Medulla oblongata (tissue), 1 donor: ENCODE results near the gene FCAMR.

Source experiments
- DNase-seq: peaks from one replicate; pipeline ENCODE4 v3.0.0-alpha.2; 2015; ENCODE audit errors: extremely low spot score

Gene FCAMR

DNA sequence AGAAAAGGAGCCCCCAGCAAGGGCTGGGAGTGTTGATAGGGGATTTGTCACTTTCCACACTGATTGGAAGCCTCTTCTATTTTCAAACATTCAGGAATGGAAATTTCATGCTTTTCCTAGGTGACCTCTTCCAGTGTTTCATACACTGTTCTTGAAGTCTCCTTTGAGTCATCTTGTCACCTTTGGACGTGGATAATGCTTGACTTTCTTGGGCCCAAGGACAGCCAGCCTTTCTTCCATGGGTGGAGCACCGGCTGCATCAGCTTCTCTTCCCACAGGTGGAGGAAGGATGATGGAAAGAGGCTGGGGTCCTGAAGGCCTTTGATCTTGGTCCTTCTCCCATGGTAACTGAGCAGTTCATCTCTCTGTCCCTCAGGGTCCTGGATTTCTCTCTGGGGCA, 12.1 kb downstream of the FCAMR start:
- no peak for DNase-seq

DNA sequence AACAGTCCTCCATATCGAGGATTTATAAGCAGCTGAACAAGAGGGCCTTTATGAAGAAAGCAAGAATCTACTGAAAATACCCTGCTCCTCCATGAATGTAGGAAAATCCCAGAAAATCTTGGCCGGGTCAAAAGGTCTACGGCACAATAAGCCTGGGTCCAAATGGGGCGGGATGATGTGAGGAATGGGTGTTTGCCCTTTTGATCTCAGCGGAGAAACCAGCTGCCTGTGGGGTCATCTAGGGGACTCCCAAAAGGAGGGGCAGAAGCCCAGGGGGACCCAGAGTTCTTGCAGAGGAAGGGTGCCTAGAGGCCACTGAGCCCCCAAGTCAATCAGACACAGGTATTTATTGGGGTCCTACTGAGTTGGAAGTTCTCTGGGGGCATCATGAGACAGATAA, 12.6 kb downstream of the FCAMR start:
- DNase-seq = no peak

GRCh38 chr1:206955476-206956451, 14.5 kb downstream of the FCAMR start:
- no peak for DNase-seq

DNA sequence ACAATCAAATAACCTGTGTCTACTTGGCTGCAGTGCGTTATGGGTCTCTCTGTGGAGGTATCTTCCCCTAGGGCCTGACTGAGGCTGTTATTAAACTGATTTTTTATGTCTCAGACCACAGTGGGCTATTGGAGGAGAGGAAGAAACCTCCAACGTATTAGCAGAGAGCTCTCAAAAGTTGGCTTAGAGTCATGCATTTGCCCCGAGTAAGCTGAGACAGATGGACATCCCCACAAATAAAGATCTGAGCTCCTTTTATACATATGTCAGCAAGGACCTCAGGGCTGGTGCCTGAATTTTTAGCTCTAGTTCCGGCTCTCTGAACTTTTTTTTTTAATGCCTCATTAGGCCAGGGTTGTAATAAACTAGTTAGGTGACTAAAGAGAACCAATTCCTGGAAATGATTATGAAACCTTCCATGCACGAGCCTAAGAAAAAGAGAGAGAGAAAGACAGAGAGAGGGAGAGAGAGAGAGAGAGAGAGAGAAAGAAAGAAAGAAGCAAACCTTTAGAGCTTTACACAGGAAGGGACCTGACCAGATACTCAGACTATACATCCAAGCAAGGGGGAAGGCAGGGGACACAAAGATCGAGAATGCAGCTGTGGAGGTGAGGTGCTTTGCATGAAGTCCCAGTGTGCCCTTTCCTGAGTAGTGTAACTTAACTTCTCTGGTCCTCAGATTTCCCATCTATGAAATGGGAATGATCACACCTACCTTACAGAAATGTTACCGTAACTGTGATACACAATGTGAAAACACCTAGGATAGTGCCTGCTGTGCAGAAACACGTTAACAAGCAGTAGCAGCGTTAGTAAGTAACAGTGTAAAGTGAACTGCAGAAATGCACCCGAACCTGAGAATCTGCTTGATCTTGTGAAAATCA, 15.6 kb downstream of the FCAMR start:
- DNase-seq = no peak

DNA sequence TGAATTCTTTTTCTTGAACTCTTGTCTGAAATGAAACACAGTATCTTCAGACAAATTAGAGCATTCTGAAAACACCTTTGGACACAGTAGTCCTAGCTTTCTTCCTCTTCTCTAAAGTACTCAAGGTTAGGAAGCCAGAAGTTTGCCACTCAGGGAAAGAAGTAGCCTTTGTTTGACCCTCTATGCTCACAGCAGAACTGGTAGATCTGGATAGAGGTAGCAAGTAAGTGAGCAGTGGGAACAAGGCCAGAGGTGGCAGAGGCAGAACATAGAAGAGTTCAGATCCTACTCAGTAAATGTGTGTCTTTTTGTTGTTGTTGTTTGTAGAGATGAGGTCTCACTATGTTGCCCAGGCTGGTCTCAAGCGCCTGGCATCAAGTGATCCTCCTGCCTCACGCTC, 16.6 kb downstream of the FCAMR start:
- no peak for DNase-seq

DNA sequence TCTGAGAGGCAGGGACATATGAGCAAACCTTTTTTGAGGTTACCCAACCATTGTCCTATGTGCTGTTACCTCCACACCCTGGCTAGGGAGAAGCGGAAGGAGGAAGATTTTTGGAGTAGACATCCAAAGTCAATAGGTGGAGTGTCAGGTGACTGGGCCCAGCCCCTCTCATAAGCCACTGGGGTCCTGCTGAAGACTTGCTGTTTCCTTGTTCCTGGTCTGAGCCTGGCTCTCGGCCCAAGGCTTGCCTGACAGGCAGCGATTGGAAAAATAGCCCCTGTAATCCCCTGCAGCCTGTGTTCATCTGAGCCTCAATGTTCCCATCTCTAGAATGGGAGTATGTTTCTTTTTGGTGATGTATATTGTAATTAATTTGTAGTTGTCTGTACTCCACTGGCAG, 17.1 kb downstream of the FCAMR start:
- no peak for DNase-seq

DNA sequence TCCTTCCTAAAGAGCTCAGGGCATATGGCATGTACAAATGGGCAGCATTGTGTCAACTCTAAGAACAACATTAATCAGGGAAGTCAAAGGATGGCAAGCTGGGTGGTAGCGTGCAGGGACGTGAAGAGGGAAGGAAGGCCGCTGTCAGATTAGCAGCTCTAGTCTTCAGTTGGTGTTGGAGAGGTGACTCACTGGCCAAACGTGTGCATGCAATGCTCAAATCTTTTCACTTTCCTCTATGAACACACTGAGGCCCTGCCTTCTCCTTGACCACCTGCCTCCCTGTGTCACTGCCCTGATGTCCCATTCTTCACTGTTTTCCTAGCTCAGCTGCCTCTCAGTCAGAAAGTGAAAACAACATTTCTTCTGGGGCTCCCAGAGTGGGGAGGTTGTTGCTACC, 18.1 kb downstream of the FCAMR start:
- no peak for DNase-seq

- DNase-seq = no peak
Measured at GRCh38 chr1:206951318-206952100, 18.8 kb downstream of the FCAMR start.

- DNase-seq = no peak
Measured at GRCh38 chr1:206949641-206950040, 20.6 kb downstream of the FCAMR start.

DNA sequence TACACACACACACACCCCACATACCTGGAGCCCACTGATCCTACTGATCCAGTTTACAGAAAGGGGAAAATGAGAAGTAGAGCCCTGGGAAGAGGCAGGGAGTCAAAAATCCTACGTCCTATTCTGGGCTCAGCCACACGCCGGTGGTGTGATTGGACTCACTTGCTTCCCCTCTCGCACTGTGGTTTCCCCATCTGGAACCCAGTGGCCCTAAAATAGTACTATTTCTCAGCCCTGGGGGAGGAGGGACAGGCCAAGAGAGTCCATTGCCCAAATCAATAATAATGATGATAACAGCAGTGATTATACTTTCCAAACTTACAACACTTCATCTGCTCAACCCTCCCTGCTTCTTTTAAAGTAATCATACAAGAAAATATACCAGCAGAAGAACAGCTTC, 21.1 kb downstream of the FCAMR start:
- DNase-seq = peak; percentile 75

GRCh38 chr1:206947255-206947654, 23.0 kb downstream of the FCAMR start:
- DNase-seq = peak; percentile 42

- no peak for DNase-seq
Measured at GRCh38 chr1:206946261-206946660, 24.0 kb downstream of the FCAMR start, which contains the start of gene PIGR. TSS of gene PIGR (minus strand) at chr1:206946466. CDS start at chr1:206940531, 5,935 bp downstream.

DNA sequence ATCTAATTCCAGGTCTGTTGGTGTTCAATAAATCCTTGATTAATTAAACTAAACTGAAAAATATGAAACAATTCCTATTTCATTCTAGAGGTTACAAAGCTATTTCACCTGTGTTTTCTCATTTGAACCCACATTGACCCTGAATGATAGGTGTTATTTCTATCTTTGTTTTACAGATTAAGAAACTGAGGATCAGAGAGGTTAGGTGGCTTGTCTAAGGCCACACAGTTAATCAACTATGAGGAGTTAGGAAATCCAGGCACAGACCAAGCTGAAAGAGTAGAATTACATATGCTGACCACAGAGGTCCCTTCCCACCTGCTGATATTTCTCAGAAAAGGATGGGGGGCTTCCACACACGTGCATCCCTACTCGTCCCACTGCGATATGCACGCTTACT, 24.5 kb downstream of the FCAMR start:
- no peak for DNase-seq

DNA sequence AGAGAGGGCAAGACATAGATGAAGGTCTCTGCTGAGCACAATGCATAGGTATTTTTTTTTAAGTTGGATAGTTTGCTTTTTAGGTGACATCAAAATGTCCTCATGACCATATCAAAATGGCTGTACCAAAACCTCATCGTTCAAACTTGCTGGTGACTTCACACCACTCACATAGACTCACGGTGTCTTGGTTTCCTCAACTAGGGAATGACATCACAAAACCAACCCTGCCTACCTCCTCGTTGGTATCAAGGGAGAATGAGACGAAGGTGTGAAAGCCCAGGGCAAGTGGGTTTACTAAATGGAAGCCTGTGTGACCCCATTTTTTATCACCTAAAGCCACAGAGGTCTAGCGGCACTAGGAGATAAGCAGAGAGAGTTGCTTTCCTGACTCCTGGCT, 25.6 kb downstream of the FCAMR start:
- no peak for DNase-seq

DNA sequence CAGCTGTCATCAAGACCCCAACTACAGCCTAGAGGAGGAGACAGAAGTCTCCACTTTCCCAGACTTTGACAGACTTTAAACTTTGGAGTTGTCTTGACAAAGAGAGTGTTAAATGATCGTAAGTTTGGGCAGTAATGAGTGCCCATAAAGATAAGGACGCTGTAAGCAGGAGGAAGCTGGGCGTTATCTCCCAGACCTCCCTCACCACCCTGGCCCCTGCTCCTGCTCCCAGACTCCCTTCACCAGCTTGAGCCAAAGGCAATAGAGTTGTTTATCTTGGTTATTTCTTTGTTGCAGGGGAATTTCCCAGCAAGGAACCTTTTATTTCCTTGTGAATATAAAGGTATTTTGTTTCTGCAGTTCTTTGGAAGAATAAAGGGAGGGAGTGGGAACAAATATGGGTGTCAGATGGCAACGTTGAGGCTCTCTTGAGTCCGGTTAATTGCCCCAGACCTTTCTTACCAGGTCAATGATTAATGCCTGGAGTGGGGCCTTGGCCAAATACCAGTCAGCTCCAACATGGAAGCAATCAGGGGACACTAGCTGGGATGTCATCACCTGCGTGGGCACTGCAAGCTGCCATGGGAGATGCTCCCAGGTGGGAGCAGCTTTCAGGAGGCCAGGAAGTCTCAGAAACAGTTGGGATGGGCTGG, 28.4 kb downstream of the FCAMR start:
- no peak for DNase-seq

DNA sequence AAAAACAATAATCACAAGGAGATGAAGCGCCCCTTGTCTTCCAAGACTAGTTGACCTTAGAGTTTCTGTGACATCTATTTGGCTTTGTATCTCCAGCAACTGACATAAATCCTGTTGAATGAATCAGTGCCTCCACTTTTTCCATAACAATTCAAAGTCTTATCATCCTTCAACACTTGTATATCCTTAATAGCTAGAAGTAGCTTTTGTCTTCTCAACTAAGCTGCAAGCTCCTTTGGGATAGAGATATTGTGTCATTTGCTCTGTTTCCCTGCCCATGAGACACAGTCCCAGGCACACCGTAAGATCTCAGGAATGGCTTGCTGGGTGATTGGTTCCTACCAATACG, 29.7 kb downstream of the FCAMR start:
- no peak for DNase-seq

DNA sequence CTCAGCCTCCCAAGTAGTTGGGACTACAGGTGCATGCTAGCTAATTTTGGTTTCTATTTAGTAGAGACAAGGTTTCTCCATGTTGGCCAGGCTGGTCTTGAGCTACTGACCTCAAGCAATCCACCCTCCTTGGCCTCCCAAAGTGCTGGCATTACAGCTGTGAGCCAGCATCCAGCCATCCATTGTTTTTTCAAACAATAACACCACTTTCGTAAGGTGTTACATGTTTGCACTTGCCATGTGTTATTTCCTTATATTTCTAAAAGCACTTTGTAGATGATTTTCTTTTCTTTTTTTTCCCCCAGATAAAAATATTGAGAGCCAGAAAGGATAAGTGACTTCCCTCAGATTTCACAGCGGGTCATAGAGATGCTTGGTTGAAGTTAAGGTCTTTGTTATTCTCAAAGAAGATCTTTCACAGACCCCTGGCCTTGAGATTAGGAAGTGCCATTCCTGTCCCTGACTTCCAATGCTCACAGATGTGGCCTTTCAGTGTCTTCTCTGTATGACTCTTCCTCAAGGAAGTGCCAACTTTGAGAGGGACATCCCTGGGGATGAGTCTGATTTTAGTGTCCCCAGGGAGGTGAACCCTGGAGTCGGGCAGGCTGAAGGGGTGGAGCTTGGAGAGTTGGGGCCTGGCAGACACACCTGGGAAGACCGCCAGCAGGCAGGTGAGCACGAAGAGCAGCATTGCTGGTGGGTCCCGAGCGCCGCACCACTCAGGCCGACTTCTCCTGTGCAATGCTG, 30.2 kb downstream of the FCAMR start:
- DNase-seq = no peak

GRCh38 chr1:206939131-206939530, 31.1 kb downstream of the FCAMR start:
- DNase-seq = no peak

DNA sequence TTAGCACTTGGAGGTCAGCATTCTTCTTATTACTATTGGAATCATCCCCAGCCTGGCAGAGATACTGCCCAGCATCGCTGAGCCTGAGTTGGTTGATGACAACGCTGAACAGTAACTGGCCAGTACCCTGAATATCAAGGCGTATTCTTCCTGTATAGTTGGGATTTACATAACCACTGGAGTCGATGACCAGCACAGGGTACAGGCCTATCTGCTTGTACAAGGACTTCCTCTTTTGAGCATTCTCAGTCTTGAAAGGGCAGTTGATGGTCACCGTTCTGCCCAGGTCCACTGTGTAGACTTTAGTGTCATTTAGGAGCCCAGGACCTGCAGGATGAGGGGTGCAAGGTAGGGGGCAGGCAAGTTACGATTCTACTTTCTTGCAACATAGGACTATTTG, 32.8 kb downstream of the FCAMR start:
- DNase-seq = peak; percentile 45

- no peak for DNase-seq
Measured at GRCh38 chr1:206935491-206936067, 34.7 kb downstream of the FCAMR start.
